NCI-H1092 treated with DMSO at 0.1 percent for 48 hours (cell line): Measurements from ENCODE around the gene LPAR4.
"Not testable (repeated sequence)": the region's sequence is repeated elsewhere in the genome, so short reads cannot be mapped to it uniquely, and the experiment has no call there.

Source experiments
- DNase-seq: peaks from one replicate; lab custom pipeline; 2025; lab: John Stamatoyannopoulos, UW

The LPAR4 gene

GRCh38 chrX:78747489-78747888, at the start of gene LPAR4:
TSS of gene LPAR4 (plus strand) at chrX:78747720. CDS start at chrX:78754870, 7,150 bp downstream.
- no peak for DNase-seq

GRCh38 chrX:78706071-78706470, 41.4 kb upstream of the LPAR4 start:
- no peak for DNase-seq

- DNase-seq: no peak
Observed at GRCh38 chrX:78708262-78708661, 39.3 kb upstream of the LPAR4 start.

- no peak for DNase-seq
Observed at GRCh38 chrX:78708816-78709215, 38.7 kb upstream of the LPAR4 start.

- no peak for DNase-seq
Observed at GRCh38 chrX:78710171-78710570, 37.3 kb upstream of the LPAR4 start.

GRCh38 chrX:78712336-78712735, 35.2 kb upstream of the LPAR4 start:
- no peak for DNase-seq

GRCh38 chrX:78725287-78725686, 22.2 kb upstream of the LPAR4 start:
- no peak for DNase-seq

GRCh38 chrX:78746496-78746895, 1.0 kb upstream of the LPAR4 start:
- DNase-seq: no peak

- no peak for DNase-seq
Observed at GRCh38 chrX:78747971-78748370, 451 bp downstream of the LPAR4 start.

GRCh38 chrX:78748846-78749245, 1.3 kb downstream of the LPAR4 start:
- DNase-seq: no peak

GRCh38 chrX:78753571-78753970, 6.1 kb downstream of the LPAR4 start:
- no peak for DNase-seq

- DNase-seq: no peak
Observed at GRCh38 chrX:78754917-78755316, 7.4 kb downstream of the LPAR4 start.

- DNase-seq: no peak
Observed at GRCh38 chrX:78759081-78759480, 11.6 kb downstream of the LPAR4 start.

GRCh38 chrX:78769101-78769755, 21.7 kb downstream of the LPAR4 start:
- DNase-seq: no peak

- no peak for DNase-seq
Observed at GRCh38 chrX:78769946-78770345, 22.4 kb downstream of the LPAR4 start.

- DNase-seq: no peak
Observed at GRCh38 chrX:78796916-78797315, 49.4 kb downstream of the LPAR4 start.

- DNase-seq: no peak
Observed at GRCh38 chrX:78800114-78800513, 52.6 kb downstream of the LPAR4 start.

- no peak for DNase-seq
Observed at GRCh38 chrX:78800694-78801093, 53.2 kb downstream of the LPAR4 start.

GRCh38 chrX:78801522-78801921, 54.0 kb downstream of the LPAR4 start:
- no peak for DNase-seq

GRCh38 chrX:78802526-78802925, 55.0 kb downstream of the LPAR4 start:
- DNase-seq: not testable (repeated sequence)
